B cell (primary cell): Measurements from ENCODE around the gene EDC4.

Experiments used
- EZH2 ChIP-seq: IDR thresholded peaks from 2 replicates; pipeline ENCODE4 v1.6.1; 2012; ENCODE audit warnings: borderline replicate concordance, low read depth, mild to moderate bottlenecking, moderate library complexity, low read length; ENCODE audit not compliant: insufficient read depth, poor library complexity, severe bottlenecking
- TF ChIP-seq, protein P1 (sequence below): fragments of 200-600 bp; IDR thresholded peaks from one replicate; pipeline ENCODE4 v1.8.0; 2022; ENCODE audit warnings: antibody characterized with exemption, mild to moderate bottlenecking

- TF ChIP-seq EZH2, result no peak
- TF ChIP-seq, protein P1, sequence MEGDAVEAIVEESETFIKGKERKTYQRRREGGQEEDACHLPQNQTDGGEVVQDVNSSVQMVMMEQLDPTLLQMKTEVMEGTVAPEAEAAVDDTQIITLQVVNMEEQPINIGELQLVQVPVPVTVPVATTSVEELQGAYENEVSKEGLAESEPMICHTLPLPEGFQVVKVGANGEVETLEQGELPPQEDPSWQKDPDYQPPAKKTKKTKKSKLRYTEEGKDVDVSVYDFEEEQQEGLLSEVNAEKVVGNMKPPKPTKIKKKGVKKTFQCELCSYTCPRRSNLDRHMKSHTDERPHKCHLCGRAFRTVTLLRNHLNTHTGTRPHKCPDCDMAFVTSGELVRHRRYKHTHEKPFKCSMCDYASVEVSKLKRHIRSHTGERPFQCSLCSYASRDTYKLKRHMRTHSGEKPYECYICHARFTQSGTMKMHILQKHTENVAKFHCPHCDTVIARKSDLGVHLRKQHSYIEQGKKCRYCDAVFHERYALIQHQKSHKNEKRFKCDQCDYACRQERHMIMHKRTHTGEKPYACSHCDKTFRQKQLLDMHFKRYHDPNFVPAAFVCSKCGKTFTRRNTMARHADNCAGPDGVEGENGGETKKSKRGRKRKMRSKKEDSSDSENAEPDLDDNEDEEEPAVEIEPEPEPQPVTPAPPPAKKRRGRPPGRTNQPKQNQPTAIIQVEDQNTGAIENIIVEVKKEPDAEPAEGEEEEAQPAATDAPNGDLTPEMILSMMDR, result no peak
Observed at GRCh38 chr16:67930191-67930590, 57.3 kb downstream of the EDC4 start.
